Upper lobe of right lung (tissue), 1 donor: Measurements from ENCODE around the gene TRABD2A. TPM values are rescaled to one million over a fixed set of nuclear protein-coding genes. Genes with fewer than 3 reads are reported as not detected.

Source experiments
- ATAC-seq: fragments of 200-7000 bp; cut with Tn5 transposase; one replicate; pipeline ENCODE4 v1.9.1; 2020; ENCODE audit warnings: mild to moderate bottlenecking, moderate library complexity
- DNase-seq: peaks from one replicate; pipeline ENCODE4 v3.0.0-alpha.2; 2020
- H3K27ac ChIP-seq: fragments of 200-600 bp; one replicate; pipeline ENCODE4 v1.8.0; 2022
- H3K27me3 ChIP-seq: fragments of 200-600 bp; one replicate; pipeline ENCODE4 v1.8.0; 2022; ENCODE audit warnings: mild to moderate bottlenecking
- H3K36me3 ChIP-seq: fragments of 200-600 bp; one replicate; pipeline ENCODE4 v1.8.0; 2022
- H3K4me1 ChIP-seq: fragments of 200-600 bp; one replicate; pipeline ENCODE4 v1.8.0; 2022
- H3K4me3 ChIP-seq: fragments of 200-600 bp; one replicate; pipeline ENCODE4 v1.8.0; 2022; ENCODE audit warnings: mild to moderate bottlenecking
- H3K9me3 ChIP-seq: fragments of 200-600 bp; one replicate; pipeline ENCODE4 v1.8.0; 2022
- CTCF ChIP-seq: fragments of 200-600 bp; IDR thresholded peaks from one replicate; pipeline ENCODE4 v1.8.0; 2022; ENCODE audit warnings: antibody characterized with exemption
- intact Hi-C: fragments of 100-400 bp; cut with DNase I; formaldehyde crosslinking; loops from one replicate; pipeline ENCODE4 v1.11.0; 2022
- long read RNA-seq: library from polyadenylated mRNA; unstranded; transcript quantifications from one replicate; pipeline ENCODE4 v2.0.0, GENCODE V29; 2021
- total RNA-seq: library from RNA; stranded (reverse); fragmentation: NEBNext Ultra II Directional; extraction: Animal tissue kit (Norgen Biotek cat#: 25700); gene quantifications from one replicate; pipeline ENCODE4 v1.2.1, GENCODE V29; 2021
- donor health status: DM: no; HTN: yes; CAD: no; lungs with severe emphysema.

TRABD2A gene
- total RNA-seq = 6.5 TPM
- long read RNA-seq, partial matches to known transcripts = 0 of 6 reads
- long read RNA-seq, other reads (novel, unspliced or antisense) = 3 of 6 reads

GRCh38 chr2:84880645-84881521 is at the start of gene TRABD2A:
Gene TRABD2A (minus strand): TSS chr2:84881084. CDS start chr2:84881039, 45 bp downstream.
- no peak for TF ChIP-seq CTCF
- peak; percentile 64 for ATAC-seq
- no peaks in the 10 kb centered on the region for H3K36me3 ChIP-seq
- H3K4me1 ChIP-seq = peaks cover 19% of the 10 kb centered on the region
- H3K27ac ChIP-seq = peak within 1 kb of the TSS; percentile 33
- H3K4me3 ChIP-seq = peak within 1 kb of the TSS; percentile 50
- intact Hi-C loops = no loop called here
- H3K9me3 ChIP-seq = no peaks in the 10 kb centered on the region
- peak; percentile 75 for DNase-seq
- H3K27me3 ChIP-seq = peaks cover 3% of the 10 kb centered on the region

- intact Hi-C loops = no loop called here
- H3K4me3 ChIP-seq = no peak overlapping the region
- H3K4me1 ChIP-seq = peaks cover 24% of the 10 kb centered on the region
- no peak overlapping the region for H3K27ac ChIP-seq
- H3K36me3 ChIP-seq = no peaks in the 10 kb centered on the region
- no peaks in the 10 kb centered on the region for H3K9me3 ChIP-seq
- H3K27me3 ChIP-seq = no peaks in the 10 kb centered on the region
- ATAC-seq (no peak), DNase-seq (no peak)
- no peak for TF ChIP-seq CTCF
Measured at GRCh38 chr2:84927275-84927627, 46.4 kb upstream of the TRABD2A start.

- TF ChIP-seq CTCF = peak; percentile 99
- H3K36me3 ChIP-seq = no peaks in the 10 kb centered on the region
- no peaks in the 10 kb centered on the region for H3K27me3 ChIP-seq
- ATAC-seq = peak; percentile 97
- H3K27ac ChIP-seq = peak overlapping the region; percentile 15
- DNase-seq = peak; percentile 98
- H3K4me1 ChIP-seq = peaks cover 24% of the 10 kb centered on the region
- intact Hi-C loops = no loop called here
- no peaks in the 10 kb centered on the region for H3K9me3 ChIP-seq
- H3K4me3 ChIP-seq = peak overlapping the region; percentile 49
Measured at GRCh38 chr2:84925724-84926376, 45.0 kb upstream of the TRABD2A start.

- peak overlapping the region; percentile 15 for H3K27ac ChIP-seq
- no peaks in the 10 kb centered on the region for H3K27me3 ChIP-seq
- no peak overlapping the region for H3K4me3 ChIP-seq
- peaks cover 26% of the 10 kb centered on the region for H3K4me1 ChIP-seq
- ATAC-seq (no peak), DNase-seq (no peak)
- no peaks in the 10 kb centered on the region for H3K36me3 ChIP-seq
- TF ChIP-seq CTCF = no peak
- H3K9me3 ChIP-seq = no peaks in the 10 kb centered on the region
- intact Hi-C loops = no loop called here
Measured at GRCh38 chr2:84925336-84925723, 44.4 kb upstream of the TRABD2A start.

GRCh38 chr2:84924173-84925106 is 43.6 kb upstream of the TRABD2A start:
- DNase-seq (no peak), ATAC-seq (peak; percentile 39)
- TF ChIP-seq CTCF = no peak
- intact Hi-C loops = no loop called here
- Histone ChIP-seq H3K4me3 (no peak overlapping the region), H3K36me3 (no peaks in the 10 kb centered on the region), H3K27ac (peak overlapping the region; percentile 15), H3K4me1 (peaks cover 28% of the 10 kb centered on the region), H3K9me3 (no peaks in the 10 kb centered on the region), H3K27me3 (no peaks in the 10 kb centered on the region)
